ENCODE measurements around the gene CCNE1. TPM values are rescaled to one million over a fixed set of nuclear protein-coding genes. Genes with fewer than 3 reads are reported as not detected.
"Not testable (repeated sequence)": the region's sequence is repeated elsewhere in the genome, so short reads cannot be mapped to it uniquely, and the experiment has no call there.

Gene CCNE1
- total and polyA plus RNA-seq, 9 of the 15 experiments (the other 6 are each of a cell fraction or from before 2014, with no cell fraction given) = 6.2 to 41.0 (median 31.6) TPM

- TF ChIP-seq ZBTB33 (CRISPR knock-in tag; IDR thresholded peaks at IDR 0.05) = no peak
- no peak for TF ChIP-seq YBX1 (IDR thresholded peaks at IDR 0.05)
- TF ChIP-seq LARP7 (IDR thresholded peaks at IDR 0.05) = no peak
- no peak for TF ChIP-seq NCOR1 (IDR thresholded peaks at IDR 0.05)
- no peak for TF ChIP-seq RBM22 (IDR thresholded peaks at IDR 0.05; ENCODE audit: low read depth, low read length, poor library complexity, severe bottlenecking)
- no peak for TF ChIP-seq NR0B1 (IDR thresholded peaks at IDR 0.05; ENCODE audit: partially characterized antibody)
Measured at GRCh38 chr19:29793116-29793727, 18.6 kb upstream of the CCNE1 start (continued).

- H3K27me3 ChIP-seq (ENCODE audit: control insufficient read depth in 2 of 2, insufficient read depth in 2 of 2, low read length in 2 of 2) = peaks cover 24 to 47% of the 10 kb centered on the region in 2 experiments
- POLR2A ChIA-PET; H3K9me1 ChIP-seq (ENCODE audit: control insufficient read depth, insufficient read depth, low read length); H3K4me3 ChIP-seq; H3K4me1 ChIP-seq (replicated peaks in 1 of 2; ENCODE audit: control insufficient read depth in 2 of 2, insufficient read depth in 2 of 2, low read length in 2 of 2); H3K27ac ChIP-seq (ENCODE audit: extremely low read depth, low read depth, low read length); BruUV-seq (replicated peaks); intact Hi-C loops (cut with micrococcal nuclease); H4K20me1 ChIP-seq (replicated peaks; ENCODE audit: control insufficient read depth, insufficient read depth, low read length); ATAC-seq; H3K9me3 ChIP-seq (replicated peaks; ENCODE audit: control insufficient read depth, insufficient read depth, low read depth, low read length); H3K79me2 ChIP-seq (ENCODE audit: control insufficient read depth, insufficient read depth, low read length); H2AFZ ChIP-seq (ENCODE audit: low read depth, low read length); H3K9ac ChIP-seq (ENCODE audit: insufficient read depth in 1 of 2, low read depth in 2 of 2, low read length in 2 of 2); H3K36me3 ChIP-seq (ENCODE audit: control insufficient read depth, insufficient read depth, low read length); H3K4me2 ChIP-seq (ENCODE audit: insufficient read depth, low read length); FAIRE-seq; in situ Hi-C loops (cut with MboI); DNase-seq (ENCODE audit: extremely low read depth in 1 of 4, low spot score in 3 of 4); CTCF ChIA-PET (ENCODE audit: low intra/inter-chr PET ratio): not testable (repeated sequence)
- 9% methylated on average over 7 of the region's 7 CpGs for WGBS (ENCODE audit: insufficient coverage, low coverage, missing lambda C conversion rate)
Measured at GRCh38 chr19:29794490-29794889, 17.3 kb upstream of the CCNE1 start.
